Activated CD8-positive, alpha-beta T cell treated with anti-CD3 and anti-CD28 coated beads for 36 hours (primary cell): Measurements from ENCODE around the gene RRBP1. TPM values are rescaled to one million over a fixed set of nuclear protein-coding genes. Genes with fewer than 3 reads are reported as not detected.

Experiments used
- ATAC-seq: fragments of 200-7000 bp; cut with Tn5 transposase; one replicate; pipeline ENCODE4 v1.10.0; 2021; ENCODE audit warnings: mild to moderate bottlenecking, moderate library complexity
- CTCF ChIA-PET: fragments of 350-600 bp; sonication (Branson Sonifier 250); formaldehyde crosslinking; loops from one replicate; lab custom pipeline; 2021; ENCODE audit warnings: antibody characterized with exemption; lab: Charles Lee
- POLR2A ChIA-PET: fragments of 350-600 bp; sonication (Branson Sonifier 250); formaldehyde crosslinking; loops from one replicate; lab custom pipeline; 2021; ENCODE audit warnings: antibody characterized with exemption; lab: Charles Lee
- DNase-seq: peaks from one replicate; pipeline ENCODE4 v3.0.0-alpha.2; 2020
- H3K27ac Mint-ChIP-seq: one replicate; pipeline ENCODE4 v1.8.0; 2021; ENCODE audit warnings: mild to moderate bottlenecking, mixed read lengths
- H3K27me3 Mint-ChIP-seq: one replicate; pipeline ENCODE4 v1.8.0; 2021; ENCODE audit warnings: mixed read lengths
- H3K36me3 Mint-ChIP-seq: one replicate; pipeline ENCODE4 v1.8.0; 2021; ENCODE audit warnings: low read depth, mixed read lengths
- H3K4me1 Mint-ChIP-seq: one replicate; pipeline ENCODE4 v1.8.0; 2021; ENCODE audit warnings: low read depth, mixed read lengths
- H3K4me3 Mint-ChIP-seq: one replicate; pipeline ENCODE4 v1.8.0; 2021; ENCODE audit warnings: mild to moderate bottlenecking, moderate library complexity, mixed read lengths
- H3K9me3 Mint-ChIP-seq: one replicate; pipeline ENCODE4 v1.8.0; 2021; ENCODE audit warnings: mixed read lengths
- intact Hi-C: fragments of 100-400 bp; cut with micrococcal nuclease; formaldehyde crosslinking; loops from one replicate; pipeline ENCODE4 v1.10.0; 2022
- total RNA-seq, 2 experiments: library from RNA; stranded (reverse); gene quantifications; one replicate each; pipeline ENCODE4 v1.2.3, GENCODE V29; 2021
- TF ChIP-seq, protein P1 (sequence below): fragments of 200-600 bp; IDR thresholded peaks from one replicate; pipeline ENCODE4 v1.8.0; 2022; ENCODE audit warnings: antibody characterized with exemption, mild to moderate bottlenecking

RRBP1 gene
- total RNA-seq, 2 experiments from 2014 or later: 35.2 to 35.9 TPM

GRCh38 chr20:17675519-17676377, 6.3 kb downstream of the RRBP1 start:
- ATAC-seq (no peak), DNase-seq (no peak)
- H3K9me3 Mint-ChIP-seq: no peaks in the 10 kb centered on the region
- CTCF ChIA-PET: interaction anchor here (0.7 kb wide), 1 partner anchor 27 kb away, joined by 3 read pairs; no protein-coding TSS in a partner anchor
- POLR2A ChIA-PET: no interaction called here
- no peaks in the 10 kb centered on the region for H3K27me3 Mint-ChIP-seq
- peaks cover 9% of the 10 kb centered on the region for H3K36me3 Mint-ChIP-seq
- H3K4me1 Mint-ChIP-seq: peaks cover 31% of the 10 kb centered on the region
- intact Hi-C loops: no loop called here
- TF ChIP-seq, protein P1, sequence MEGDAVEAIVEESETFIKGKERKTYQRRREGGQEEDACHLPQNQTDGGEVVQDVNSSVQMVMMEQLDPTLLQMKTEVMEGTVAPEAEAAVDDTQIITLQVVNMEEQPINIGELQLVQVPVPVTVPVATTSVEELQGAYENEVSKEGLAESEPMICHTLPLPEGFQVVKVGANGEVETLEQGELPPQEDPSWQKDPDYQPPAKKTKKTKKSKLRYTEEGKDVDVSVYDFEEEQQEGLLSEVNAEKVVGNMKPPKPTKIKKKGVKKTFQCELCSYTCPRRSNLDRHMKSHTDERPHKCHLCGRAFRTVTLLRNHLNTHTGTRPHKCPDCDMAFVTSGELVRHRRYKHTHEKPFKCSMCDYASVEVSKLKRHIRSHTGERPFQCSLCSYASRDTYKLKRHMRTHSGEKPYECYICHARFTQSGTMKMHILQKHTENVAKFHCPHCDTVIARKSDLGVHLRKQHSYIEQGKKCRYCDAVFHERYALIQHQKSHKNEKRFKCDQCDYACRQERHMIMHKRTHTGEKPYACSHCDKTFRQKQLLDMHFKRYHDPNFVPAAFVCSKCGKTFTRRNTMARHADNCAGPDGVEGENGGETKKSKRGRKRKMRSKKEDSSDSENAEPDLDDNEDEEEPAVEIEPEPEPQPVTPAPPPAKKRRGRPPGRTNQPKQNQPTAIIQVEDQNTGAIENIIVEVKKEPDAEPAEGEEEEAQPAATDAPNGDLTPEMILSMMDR: no peak
- no peak overlapping the region for H3K4me3 Mint-ChIP-seq
- no peak overlapping the region for H3K27ac Mint-ChIP-seq

GRCh38 chr20:17674722-17675518, 7.1 kb downstream of the RRBP1 start:
- no peaks in the 10 kb centered on the region for H3K27me3 Mint-ChIP-seq
- ChIA-PET POLR2A (no interaction called here), CTCF (interaction anchor here (0.7 kb wide), 1 partner anchor 26 kb away, joined by 3 read pairs; no protein-coding TSS in a partner anchor)
- ATAC-seq: no peak
- no peak for DNase-seq
- intact Hi-C loops: no loop called here
- peaks cover 9% of the 10 kb centered on the region for H3K36me3 Mint-ChIP-seq
- TF ChIP-seq, protein P1: no peak
- no peak overlapping the region for H3K27ac Mint-ChIP-seq
- no peaks in the 10 kb centered on the region for H3K9me3 Mint-ChIP-seq
- H3K4me1 Mint-ChIP-seq: peaks cover 28% of the 10 kb centered on the region
- H3K4me3 Mint-ChIP-seq: no peak overlapping the region

DNA sequence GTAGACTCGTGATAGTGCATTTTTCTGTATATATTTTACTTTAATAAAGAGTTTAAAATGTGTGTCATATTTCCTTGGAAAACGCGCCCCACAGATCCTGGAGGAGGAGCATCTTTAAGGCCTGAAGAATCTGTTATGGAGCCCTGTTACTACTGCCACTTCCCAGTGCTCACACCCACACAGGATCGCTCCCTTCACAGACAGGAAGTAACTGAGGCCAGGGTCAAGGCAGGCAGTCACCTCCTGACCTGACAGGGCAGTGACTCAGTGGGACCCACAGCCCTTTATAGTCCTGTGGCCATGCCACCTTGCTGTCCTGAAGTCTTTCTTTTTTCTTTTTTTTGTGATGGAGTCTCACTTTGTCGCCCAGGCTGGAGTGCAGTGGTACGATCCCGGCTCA, 9.0 kb downstream of the RRBP1 start:
- Mint-ChIP-seq H3K27ac (no peak overlapping the region), H3K4me3 (no peak overlapping the region), H3K27me3 (no peaks in the 10 kb centered on the region), H3K9me3 (no peaks in the 10 kb centered on the region), H3K4me1 (peaks cover 18% of the 10 kb centered on the region), H3K36me3 (peaks cover 6% of the 10 kb centered on the region)
- CTCF ChIA-PET: interaction anchor here (1.7 kb wide), 1 partner anchor 9 kb away, joined by 4 read pairs; the partner anchor contains the start of gene RRBP1
- DNase-seq (no peak), ATAC-seq (no peak)
- intact Hi-C loops: no loop called here
- POLR2A ChIA-PET: interaction anchor here (2.0 kb wide), 1 partner anchor 9 kb away, joined by 5 read pairs; the partner anchor contains the start of gene RRBP1
- TF ChIP-seq, protein P1: no peak

DNA sequence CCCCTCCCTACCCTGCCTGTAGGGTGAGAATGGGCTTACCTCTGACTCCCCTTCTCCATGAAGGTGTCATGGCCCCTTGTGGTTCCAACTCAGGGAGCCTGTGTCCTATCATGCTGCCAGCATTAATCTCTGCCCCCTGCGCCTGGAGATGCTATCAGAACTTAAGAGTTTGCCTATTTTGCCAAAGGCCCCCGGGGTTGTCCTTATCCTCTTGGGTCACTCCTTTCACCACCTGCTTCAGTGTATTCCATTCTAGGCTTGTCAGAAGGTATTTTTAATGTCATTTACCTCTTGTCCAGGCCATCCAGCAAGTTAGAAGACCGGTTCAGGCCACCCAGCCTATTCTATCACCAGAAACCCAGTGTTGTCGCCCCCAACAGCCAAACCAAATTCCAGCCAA, 10.5 kb downstream of the RRBP1 start:
- TF ChIP-seq, protein P1: no peak
- Mint-ChIP-seq H3K4me1 (peaks cover 17% of the 10 kb centered on the region), H3K9me3 (no peaks in the 10 kb centered on the region), H3K36me3 (peaks cover 3% of the 10 kb centered on the region), H3K27ac (no peak overlapping the region), H3K27me3 (no peaks in the 10 kb centered on the region), H3K4me3 (no peak overlapping the region)
- ChIA-PET CTCF (no interaction called here), POLR2A (interaction anchor here (2.0 kb wide), 1 partner anchor 10 kb away, joined by 5 read pairs; the partner anchor contains the start of gene RRBP1)
- ATAC-seq (no peak), DNase-seq (no peak)
- intact Hi-C loops: no loop called here
